22Rv1 (cell line): Measurements from ENCODE around the gene MAEA.

Source experiments
- H3K27ac ChIP-seq: fragments of 450-650 bp; 2 replicates; pipeline ENCODE4 v1.5.1; 2017
- ZFX ChIP-seq: fragments of 450-650 bp; IDR thresholded peaks from 2 replicates; pipeline ENCODE4 v1.6.1; 2017; ENCODE audit warnings: antibody characterized with exemption, borderline replicate concordance
- TF ChIP-seq, protein P1 (sequence below): fragments of 450-650 bp; IDR thresholded peaks from 2 replicates; pipeline ENCODE4 v1.5.1; 2017; ENCODE audit warnings: mild to moderate bottlenecking

The MAEA gene

DNA sequence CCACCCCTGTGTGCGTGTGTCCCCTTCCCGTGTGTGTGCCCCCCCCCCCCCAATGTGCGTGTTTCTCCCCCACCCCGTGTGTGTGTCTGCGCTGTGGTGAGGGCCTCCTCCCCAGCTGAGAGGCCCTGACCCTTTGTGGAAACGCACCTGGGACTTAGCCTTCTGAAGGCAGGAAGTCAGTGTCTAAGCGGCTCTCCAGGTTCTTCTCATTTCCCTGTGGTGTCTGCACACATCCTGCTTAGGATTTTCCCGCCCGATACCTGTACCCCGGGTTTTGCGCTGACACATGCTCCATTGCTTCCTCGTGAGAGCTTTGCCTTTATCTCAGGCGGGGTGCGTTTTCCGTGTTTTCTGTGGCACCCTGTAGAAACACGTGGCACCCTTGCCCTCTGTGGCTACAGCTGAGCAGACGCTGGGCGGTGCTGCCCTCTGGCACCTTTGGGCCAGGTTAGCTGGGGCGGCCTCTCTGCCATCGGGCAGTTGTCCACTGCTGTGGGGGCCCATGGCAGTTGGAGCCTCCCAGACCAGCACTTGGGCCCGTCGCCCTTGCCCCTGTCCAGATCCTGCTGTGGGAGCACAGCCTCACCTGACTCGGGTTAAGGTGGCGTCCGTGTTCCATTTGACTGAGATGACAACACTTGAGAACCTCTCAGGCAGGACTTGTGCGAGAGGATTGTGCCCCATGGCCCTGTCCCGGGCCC is 26.3 kb downstream of the MAEA start:
- TF ChIP-seq ZFX, result no peak
- TF ChIP-seq, protein P1, sequence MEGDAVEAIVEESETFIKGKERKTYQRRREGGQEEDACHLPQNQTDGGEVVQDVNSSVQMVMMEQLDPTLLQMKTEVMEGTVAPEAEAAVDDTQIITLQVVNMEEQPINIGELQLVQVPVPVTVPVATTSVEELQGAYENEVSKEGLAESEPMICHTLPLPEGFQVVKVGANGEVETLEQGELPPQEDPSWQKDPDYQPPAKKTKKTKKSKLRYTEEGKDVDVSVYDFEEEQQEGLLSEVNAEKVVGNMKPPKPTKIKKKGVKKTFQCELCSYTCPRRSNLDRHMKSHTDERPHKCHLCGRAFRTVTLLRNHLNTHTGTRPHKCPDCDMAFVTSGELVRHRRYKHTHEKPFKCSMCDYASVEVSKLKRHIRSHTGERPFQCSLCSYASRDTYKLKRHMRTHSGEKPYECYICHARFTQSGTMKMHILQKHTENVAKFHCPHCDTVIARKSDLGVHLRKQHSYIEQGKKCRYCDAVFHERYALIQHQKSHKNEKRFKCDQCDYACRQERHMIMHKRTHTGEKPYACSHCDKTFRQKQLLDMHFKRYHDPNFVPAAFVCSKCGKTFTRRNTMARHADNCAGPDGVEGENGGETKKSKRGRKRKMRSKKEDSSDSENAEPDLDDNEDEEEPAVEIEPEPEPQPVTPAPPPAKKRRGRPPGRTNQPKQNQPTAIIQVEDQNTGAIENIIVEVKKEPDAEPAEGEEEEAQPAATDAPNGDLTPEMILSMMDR, result no peak
- H3K27ac ChIP-seq, result no peak overlapping the region

DNA sequence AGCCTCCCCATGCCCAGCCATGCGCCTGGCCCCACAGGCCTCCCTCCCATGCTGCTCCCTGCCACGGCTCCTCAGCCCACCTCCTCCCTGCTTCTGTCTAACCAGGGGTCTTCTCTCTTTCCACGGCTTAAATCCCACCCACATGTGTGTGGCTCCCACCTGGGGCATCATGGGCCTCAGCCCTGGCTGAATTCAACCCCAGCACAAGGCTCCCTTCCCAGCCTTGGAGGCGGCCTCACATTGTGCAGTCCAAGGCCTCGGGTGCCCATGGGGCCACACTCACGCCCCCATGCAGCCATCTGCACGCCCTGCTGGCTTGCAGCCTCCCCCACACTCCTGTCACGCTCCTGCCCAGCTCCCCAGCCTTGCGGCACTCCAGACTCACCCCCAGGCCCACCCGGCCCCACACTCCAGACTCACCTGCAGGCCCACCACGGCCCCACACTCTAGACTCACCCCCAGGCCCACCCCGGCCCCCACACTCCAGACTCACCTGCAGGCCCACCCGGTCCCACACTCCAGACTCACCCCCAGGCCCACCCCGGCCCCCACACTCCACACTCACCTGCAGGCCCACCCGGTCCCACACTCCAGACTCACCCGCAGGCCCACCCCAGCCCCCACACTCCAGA is 27.0 kb downstream of the MAEA start:
- TF ChIP-seq, protein P1, result no peak
- no peak for TF ChIP-seq ZFX
- H3K27ac ChIP-seq, result no peak overlapping the region

DNA sequence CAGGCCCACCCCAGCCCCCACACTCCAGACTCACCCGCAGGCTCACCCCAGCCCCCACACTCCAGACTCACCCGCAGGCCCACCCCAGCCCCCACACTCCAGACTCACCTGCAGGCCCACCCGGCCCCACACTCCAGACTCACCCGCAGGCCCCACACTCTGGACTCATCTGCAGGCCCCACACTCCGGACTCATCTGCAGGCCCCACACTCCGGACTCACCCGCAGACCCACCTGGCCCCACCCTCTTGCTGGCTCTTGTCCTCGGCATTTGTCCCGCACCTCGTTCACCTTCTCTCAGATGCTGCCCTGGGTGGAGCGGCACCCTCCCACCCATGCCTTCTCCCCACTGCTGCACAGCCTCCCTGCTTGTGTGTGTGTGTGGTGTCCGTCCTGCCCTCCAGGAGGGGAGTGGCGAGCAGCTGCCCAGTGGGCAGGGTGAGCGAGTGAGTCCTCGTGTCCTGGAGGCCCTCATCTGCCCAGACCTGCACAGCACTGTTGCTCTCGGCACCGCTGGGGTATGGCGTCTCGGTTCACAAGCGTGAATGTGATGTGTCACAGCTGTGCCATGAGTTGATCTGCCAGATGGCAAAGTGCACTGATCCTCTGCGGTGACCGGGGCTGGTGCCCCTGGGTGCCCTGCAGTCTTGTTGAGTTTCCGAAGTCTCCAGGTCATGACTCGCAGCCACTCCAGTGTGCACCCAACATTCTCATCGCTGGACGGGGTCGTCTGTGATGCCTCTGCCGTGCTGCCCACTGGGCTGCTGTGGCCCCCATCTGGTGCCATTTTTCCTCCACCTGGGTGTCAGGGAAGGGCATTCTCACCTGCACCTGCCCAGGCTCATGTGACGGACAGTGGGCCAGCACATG is 27.7 kb downstream of the MAEA start:
- no peak overlapping the region for H3K27ac ChIP-seq
- TF ChIP-seq, protein P1, result no peak
- TF ChIP-seq ZFX, result no peak

GRCh38 chr4:1318046-1318375 is 28.3 kb downstream of the MAEA start:
- no peak overlapping the region for H3K27ac ChIP-seq

DNA sequence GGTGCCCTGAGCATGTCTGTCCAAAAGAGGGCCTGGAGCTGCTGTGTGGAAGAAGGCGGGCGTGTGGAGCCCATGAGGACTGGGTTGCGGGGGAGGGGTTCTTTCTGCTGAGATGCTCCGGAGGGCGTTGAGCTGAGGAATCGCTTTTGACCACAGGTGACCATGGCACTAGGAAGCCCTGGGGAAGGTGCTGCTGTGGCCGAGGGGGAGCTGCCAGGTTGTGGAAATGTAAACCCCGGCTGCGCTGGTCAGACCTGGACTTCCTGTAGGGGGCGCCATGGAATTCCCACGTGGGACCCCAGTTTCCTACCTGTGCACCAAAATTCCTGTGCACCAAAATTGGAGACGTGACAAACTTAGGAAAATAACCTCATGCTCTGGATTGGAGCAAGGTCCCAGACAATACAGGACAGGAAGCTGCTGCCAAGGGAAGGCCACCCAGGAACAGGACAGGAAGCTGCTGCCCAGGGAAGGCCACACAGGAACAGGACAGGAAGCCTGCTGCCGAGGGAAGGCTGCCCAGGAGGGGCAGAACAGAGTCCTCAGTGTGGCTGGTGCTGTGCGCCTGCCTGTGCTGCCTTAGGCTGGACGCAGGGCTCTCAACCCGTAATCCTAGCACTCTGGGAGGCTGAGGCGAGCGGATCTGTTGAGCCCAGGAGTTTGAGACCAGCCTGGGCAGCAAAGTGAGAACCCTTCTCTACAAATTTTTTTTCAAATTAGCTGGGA is 29.0 kb downstream of the MAEA start:
- no peak overlapping the region for H3K27ac ChIP-seq
- no peak for TF ChIP-seq ZFX
- TF ChIP-seq, protein P1, result peak; percentile 60

More at GRCh38 chr4:1318046-1318375, 28.3 kb downstream of the MAEA start:
- TF ChIP-seq, protein P1, result no peak
- TF ChIP-seq ZFX, result no peak

- no peak overlapping the region for H3K27ac ChIP-seq
- TF ChIP-seq, protein P1, result no peak
- no peak for TF ChIP-seq ZFX
Measured at GRCh38 chr4:1321486-1321885, 31.8 kb downstream of the MAEA start.
